ENCODE results near the gene P2RX5.

The P2RX5 gene

GRCh38 chr17:3666516-3666915 lies 29.4 kb downstream of the P2RX5 start:
- TF ChIP-seq, protein P1, sequence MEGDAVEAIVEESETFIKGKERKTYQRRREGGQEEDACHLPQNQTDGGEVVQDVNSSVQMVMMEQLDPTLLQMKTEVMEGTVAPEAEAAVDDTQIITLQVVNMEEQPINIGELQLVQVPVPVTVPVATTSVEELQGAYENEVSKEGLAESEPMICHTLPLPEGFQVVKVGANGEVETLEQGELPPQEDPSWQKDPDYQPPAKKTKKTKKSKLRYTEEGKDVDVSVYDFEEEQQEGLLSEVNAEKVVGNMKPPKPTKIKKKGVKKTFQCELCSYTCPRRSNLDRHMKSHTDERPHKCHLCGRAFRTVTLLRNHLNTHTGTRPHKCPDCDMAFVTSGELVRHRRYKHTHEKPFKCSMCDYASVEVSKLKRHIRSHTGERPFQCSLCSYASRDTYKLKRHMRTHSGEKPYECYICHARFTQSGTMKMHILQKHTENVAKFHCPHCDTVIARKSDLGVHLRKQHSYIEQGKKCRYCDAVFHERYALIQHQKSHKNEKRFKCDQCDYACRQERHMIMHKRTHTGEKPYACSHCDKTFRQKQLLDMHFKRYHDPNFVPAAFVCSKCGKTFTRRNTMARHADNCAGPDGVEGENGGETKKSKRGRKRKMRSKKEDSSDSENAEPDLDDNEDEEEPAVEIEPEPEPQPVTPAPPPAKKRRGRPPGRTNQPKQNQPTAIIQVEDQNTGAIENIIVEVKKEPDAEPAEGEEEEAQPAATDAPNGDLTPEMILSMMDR (IDR thresholded peaks at IDR 0.05; ENCODE audit: low read depth, low read length, missing control alignments) = no peak
- peak overlapping the region; percentile 99 for H3K4me3 ChIP-seq (replicated peaks; ENCODE audit: low read depth, low read length)

DNA sequence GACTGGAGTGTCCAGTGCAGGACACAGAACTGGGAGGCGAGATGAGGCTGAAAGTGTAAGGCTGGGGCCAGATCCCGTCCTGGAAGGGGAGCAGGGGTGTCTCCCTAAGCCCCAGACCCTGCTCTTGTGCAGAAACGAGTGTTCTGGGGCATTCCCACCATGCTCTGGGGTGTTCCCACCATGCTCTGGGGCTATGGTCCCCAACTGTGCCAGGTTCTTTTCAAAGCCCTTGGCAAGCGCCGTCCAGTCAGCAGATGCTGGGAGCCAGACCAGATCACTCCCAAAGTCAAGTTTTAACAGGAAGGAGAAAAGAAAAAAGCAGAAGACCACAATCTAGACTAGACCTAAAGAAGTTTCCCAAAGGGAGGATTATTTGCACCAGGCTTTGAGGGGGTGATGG lies 30.1 kb downstream of the P2RX5 start:
- TF ChIP-seq, protein P1 (IDR thresholded peaks at IDR 0.05; ENCODE audit: low read depth, low read length, missing control alignments) = no peak
- no peak for DNase-seq (ENCODE audit: extremely low read depth, low read depth)
- no peak overlapping the region for H3K4me3 ChIP-seq (replicated peaks; ENCODE audit: low read depth, low read length)

More at GRCh38 chr17:3666516-3666915, 29.4 kb downstream of the P2RX5 start:
- DNase-seq (ENCODE audit: extremely low read depth, low read depth) = no peak

DNA sequence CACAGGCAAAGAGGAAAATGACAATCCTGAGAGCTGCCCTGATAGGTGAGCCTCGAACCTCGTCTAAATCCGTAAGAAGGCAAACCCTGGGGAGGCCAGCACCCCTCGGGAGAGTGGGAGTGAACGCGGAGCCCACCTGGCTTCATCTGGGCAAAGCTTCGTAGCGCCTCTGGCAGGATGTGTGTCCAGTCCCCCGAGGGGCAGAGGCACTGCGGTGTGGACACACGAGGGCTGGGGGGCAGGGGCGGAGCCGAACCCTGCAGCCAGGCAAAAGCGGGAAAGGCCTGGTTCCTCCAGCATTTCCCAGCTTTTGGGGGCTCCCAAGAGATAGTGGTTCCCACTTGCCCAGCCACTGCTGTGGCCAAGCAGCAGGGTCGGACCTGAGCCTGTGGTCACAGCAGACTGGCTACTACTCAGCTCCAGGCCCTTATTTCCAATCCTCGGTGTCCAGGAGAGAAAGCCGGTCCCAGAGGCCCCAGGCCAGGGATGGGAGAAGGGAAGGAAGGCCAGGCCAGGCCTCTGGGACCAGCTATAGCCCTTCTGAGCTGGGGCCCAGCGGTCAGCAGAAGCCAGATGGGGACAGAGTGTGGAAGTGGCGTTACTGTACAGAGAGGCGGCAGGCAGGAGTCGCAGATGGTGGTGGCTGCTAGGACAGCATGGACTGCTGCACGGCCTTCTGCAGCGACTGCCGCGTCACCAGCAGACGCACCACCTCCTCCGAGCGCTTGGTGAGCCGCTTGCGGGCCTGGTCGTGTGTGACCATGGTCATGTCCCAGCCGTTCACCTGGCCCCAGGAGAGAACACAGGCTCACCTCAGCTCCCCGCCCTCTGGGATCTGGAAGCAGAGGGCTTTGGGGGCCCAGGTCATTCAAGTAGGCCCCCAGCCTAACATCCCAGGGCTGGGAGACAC lies 32.6 kb downstream of the P2RX5 start:
- TF ChIP-seq, protein P1 (IDR thresholded peaks at IDR 0.05; ENCODE audit: low read depth, low read length, missing control alignments) = no peak
- no peak overlapping the region for H3K4me3 ChIP-seq (replicated peaks; ENCODE audit: low read depth, low read length)
- DNase-seq (ENCODE audit: extremely low read depth, low read depth) = no peak

GRCh38 chr17:3660311-3660891 lies 35.6 kb downstream of the P2RX5 start:
- H3K4me3 ChIP-seq (replicated peaks; ENCODE audit: low read depth, low read length) = no peak overlapping the region
- TF ChIP-seq, protein P1 (IDR thresholded peaks at IDR 0.05; ENCODE audit: low read depth, low read length, missing control alignments) = no peak
- DNase-seq (ENCODE audit: extremely low read depth, low read depth) = no peak

GRCh38 chr17:3659541-3660111 lies 36.3 kb downstream of the P2RX5 start:
- TF ChIP-seq, protein P1 (IDR thresholded peaks at IDR 0.05; ENCODE audit: low read depth, low read length, missing control alignments) = no peak
- no peak overlapping the region for H3K4me3 ChIP-seq (replicated peaks; ENCODE audit: low read depth, low read length)
- DNase-seq (ENCODE audit: extremely low read depth, low read depth) = peak; percentile 85

GRCh38 chr17:3658784-3659449 lies 37.0 kb downstream of the P2RX5 start:
- TF ChIP-seq, protein P1 (IDR thresholded peaks at IDR 0.05; ENCODE audit: low read depth, low read length, missing control alignments) = no peak
- DNase-seq (ENCODE audit: extremely low read depth, low read depth) = no peak
- H3K4me3 ChIP-seq (replicated peaks; ENCODE audit: low read depth, low read length) = no peak overlapping the region
